Ishikawa (cell line): Measurements from ENCODE around the gene AMH.

Experiments used
- CEBPB ChIP-seq: IDR thresholded peaks from 2 replicates; pipeline ENCODE4 v1.6.1; 2012
- EGR1 ChIP-seq: IDR thresholded peaks from 2 replicates; pipeline ENCODE4 v1.6.1; 2012
- EP300 ChIP-seq: IDR thresholded peaks from 2 replicates; pipeline ENCODE4 v1.6.1; 2012; ENCODE audit warnings: borderline replicate concordance
- FOXM1 ChIP-seq: IDR thresholded peaks from 2 replicates; pipeline ENCODE4 v1.6.1; 2012; ENCODE audit warnings: low read depth, borderline replicate concordance
- NFIC ChIP-seq: IDR thresholded peaks from 2 replicates; pipeline ENCODE4 v1.6.1; 2012
- RAD21 ChIP-seq: IDR thresholded peaks from 2 replicates; pipeline ENCODE4 v1.6.1; 2012; ENCODE audit warnings: low read depth
- REST ChIP-seq: IDR thresholded peaks from 2 replicates; pipeline ENCODE4 v1.6.1; 2012; ENCODE audit warnings: low read depth, mild to moderate bottlenecking
- TAF1 ChIP-seq: IDR thresholded peaks from 2 replicates; pipeline ENCODE4 v1.6.1; 2012; ENCODE audit warnings: low read depth, mild to moderate bottlenecking
- TCF12 ChIP-seq: IDR thresholded peaks from 2 replicates; pipeline ENCODE4 v1.6.1; 2012; ENCODE audit warnings: low read depth
- TEAD4 ChIP-seq: IDR thresholded peaks from 2 replicates; pipeline ENCODE4 v1.6.1; 2012
- YY1 ChIP-seq: IDR thresholded peaks from 2 replicates; pipeline ENCODE4 v1.6.1; 2012; ENCODE audit warnings: low read depth
- ZBTB7A ChIP-seq: IDR thresholded peaks from 2 replicates; pipeline ENCODE4 v1.6.1; 2012; ENCODE audit warnings: low read depth
- TF ChIP-seq, protein P1 (sequence below): IDR thresholded peaks from 2 replicates; pipeline ENCODE4 v1.6.1; 2012
- TF ChIP-seq, protein P2 (sequence below): IDR thresholded peaks from 2 replicates; pipeline ENCODE4 v1.6.1; 2012

- TF ChIP-seq, protein P1, sequence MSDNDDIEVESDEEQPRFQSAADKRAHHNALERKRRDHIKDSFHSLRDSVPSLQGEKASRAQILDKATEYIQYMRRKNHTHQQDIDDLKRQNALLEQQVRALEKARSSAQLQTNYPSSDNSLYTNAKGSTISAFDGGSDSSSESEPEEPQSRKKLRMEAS, result no peak
- no peak for TF ChIP-seq CEBPB
- no peak for TF ChIP-seq TEAD4
- no peak for TF ChIP-seq TCF12
- TF ChIP-seq RAD21, result no peak
- no peak for TF ChIP-seq TAF1
- no peak for TF ChIP-seq EP300
- TF ChIP-seq ZBTB7A, result no peak
- TF ChIP-seq REST, result no peak
- TF ChIP-seq FOXM1, result no peak
- TF ChIP-seq NFIC, result no peak
- no peak for TF ChIP-seq YY1
- TF ChIP-seq EGR1, result no peak
- TF ChIP-seq, protein P2, sequence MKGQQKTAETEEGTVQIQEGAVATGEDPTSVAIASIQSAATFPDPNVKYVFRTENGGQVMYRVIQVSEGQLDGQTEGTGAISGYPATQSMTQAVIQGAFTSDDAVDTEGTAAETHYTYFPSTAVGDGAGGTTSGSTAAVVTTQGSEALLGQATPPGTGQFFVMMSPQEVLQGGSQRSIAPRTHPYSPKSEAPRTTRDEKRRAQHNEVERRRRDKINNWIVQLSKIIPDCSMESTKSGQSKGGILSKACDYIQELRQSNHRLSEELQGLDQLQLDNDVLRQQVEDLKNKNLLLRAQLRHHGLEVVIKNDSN, result no peak
These were observed 21.5 kb upstream of the AMH start for GRCh38 chr19:2227415-2228156.
